ENCODE results near the gene NRXN2.

DNA sequence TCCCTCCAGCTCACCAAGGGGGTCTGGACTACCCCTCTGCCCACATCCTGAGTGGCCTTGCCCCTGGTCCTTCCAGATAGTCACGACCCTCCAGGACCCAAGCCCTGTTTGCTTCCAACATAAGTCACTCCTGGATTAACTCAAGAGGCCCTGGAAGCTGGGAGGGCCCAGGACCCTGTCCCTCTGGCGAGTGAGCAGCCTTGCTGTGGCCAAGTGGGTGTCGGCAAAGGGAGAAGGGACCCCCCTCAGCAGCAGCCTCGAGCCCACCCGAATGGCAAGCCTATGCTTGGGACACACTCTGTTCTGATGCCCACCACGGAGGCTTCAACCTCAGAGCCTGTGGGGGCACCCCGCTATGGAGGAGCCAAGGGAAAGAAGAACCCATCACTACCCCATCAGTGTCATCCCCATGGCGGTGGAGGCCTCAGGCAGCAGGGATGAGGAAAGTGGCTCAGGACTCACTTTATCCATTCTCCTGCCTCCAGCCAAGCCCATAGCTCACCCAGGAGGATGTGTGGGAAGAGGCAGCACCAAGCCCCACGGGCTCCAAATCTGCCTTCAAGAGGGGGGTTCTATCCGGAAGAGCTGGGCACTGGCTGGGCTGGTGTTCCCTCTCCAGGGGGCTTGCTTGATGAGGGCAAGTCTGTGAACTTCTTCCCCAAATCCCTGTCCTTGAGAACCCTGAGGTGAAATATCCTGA is 119.4 kb downstream of the NRXN2 start:
- TF ChIP-seq EZH2 (IDR thresholded peaks at IDR 0.05; ENCODE audit: insufficient read depth, low read length): no peak
- TF ChIP-seq, protein P1, sequence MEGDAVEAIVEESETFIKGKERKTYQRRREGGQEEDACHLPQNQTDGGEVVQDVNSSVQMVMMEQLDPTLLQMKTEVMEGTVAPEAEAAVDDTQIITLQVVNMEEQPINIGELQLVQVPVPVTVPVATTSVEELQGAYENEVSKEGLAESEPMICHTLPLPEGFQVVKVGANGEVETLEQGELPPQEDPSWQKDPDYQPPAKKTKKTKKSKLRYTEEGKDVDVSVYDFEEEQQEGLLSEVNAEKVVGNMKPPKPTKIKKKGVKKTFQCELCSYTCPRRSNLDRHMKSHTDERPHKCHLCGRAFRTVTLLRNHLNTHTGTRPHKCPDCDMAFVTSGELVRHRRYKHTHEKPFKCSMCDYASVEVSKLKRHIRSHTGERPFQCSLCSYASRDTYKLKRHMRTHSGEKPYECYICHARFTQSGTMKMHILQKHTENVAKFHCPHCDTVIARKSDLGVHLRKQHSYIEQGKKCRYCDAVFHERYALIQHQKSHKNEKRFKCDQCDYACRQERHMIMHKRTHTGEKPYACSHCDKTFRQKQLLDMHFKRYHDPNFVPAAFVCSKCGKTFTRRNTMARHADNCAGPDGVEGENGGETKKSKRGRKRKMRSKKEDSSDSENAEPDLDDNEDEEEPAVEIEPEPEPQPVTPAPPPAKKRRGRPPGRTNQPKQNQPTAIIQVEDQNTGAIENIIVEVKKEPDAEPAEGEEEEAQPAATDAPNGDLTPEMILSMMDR (IDR thresholded peaks at IDR 0.05; ENCODE audit: insufficient read depth, low read depth, low read length): no peak

Data from astrocyte (in vitro differentiated cells and primary cell).